Esophagus squamous epithelium (tissue), 4 donors: ENCODE data around the gene UBE3B.

Source experiments
- POLR2A ChIP-seq, 4 donors: fragments of 450-650 bp; IDR thresholded peaks; one replicate each; pipeline ENCODE4 v1.6.1; 2017; ENCODE audit warnings: antibody characterized with exemption in 4 of 4, mild to moderate bottlenecking in 4 of 4, moderate library complexity in 3 of 4
- TF ChIP-seq, protein P1 (sequence below), 6 experiments: fragments of 450-650 bp in 4 of 6; fragments of 200-600 bp in 2 of 6; sonication (generic) in 2 of 6; IDR thresholded peaks; one replicate each; pipeline ENCODE4 v1.5.1; 2016 to 2019; ENCODE audit warnings: antibody characterized with exemption in 6 of 6, mild to moderate bottlenecking in 4 of 6, moderate library complexity in 4 of 6

DNA sequence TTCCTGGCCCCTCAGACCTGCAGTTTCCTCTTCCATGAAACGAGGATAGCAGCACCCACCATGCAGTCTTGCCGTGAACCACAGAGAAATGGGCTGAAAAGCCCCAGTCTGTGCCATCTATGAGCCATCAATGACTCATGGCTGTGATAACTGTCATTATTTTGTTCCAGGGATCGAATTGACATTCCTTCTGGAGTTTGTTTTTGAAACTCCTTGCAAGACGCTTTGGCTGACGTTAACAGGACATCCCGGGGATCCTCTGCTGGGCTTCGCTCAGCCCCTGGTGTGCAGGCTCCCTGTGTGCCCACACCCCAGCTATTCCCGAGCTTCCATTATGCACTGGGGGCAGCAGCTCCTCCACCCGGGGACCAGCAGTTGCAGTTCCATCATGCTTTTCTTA, 62.1 kb downstream of the UBE3B start:
- TF ChIP-seq, protein P1, sequence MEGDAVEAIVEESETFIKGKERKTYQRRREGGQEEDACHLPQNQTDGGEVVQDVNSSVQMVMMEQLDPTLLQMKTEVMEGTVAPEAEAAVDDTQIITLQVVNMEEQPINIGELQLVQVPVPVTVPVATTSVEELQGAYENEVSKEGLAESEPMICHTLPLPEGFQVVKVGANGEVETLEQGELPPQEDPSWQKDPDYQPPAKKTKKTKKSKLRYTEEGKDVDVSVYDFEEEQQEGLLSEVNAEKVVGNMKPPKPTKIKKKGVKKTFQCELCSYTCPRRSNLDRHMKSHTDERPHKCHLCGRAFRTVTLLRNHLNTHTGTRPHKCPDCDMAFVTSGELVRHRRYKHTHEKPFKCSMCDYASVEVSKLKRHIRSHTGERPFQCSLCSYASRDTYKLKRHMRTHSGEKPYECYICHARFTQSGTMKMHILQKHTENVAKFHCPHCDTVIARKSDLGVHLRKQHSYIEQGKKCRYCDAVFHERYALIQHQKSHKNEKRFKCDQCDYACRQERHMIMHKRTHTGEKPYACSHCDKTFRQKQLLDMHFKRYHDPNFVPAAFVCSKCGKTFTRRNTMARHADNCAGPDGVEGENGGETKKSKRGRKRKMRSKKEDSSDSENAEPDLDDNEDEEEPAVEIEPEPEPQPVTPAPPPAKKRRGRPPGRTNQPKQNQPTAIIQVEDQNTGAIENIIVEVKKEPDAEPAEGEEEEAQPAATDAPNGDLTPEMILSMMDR (IDR thresholded peaks at IDR 0.05), result no peak
- TF ChIP-seq POLR2A (IDR thresholded peaks at IDR 0.05), result no peak
